GM23338 (cell line): ENCODE results near the gene PPP2R5E. TPM values are rescaled to one million over a fixed set of nuclear protein-coding genes. Genes with fewer than 3 reads are reported as not detected.

Experiments used
- ATAC-seq: fragments of 200-7000 bp; cut with Tn5 transposase; 3 replicates; pipeline ENCODE4 v1.9.1; 2020
- DNase-seq: peaks from one replicate; pipeline ENCODE4 v3.0.0-alpha.2; 2015; ENCODE audit warnings: low spot score
- H2AFZ ChIP-seq: fragments of 200-600 bp; sonication (generic); 2 replicates; pipeline ENCODE4 v1.8.0; 2016; ENCODE audit warnings: antibody characterized with exemption, mild to moderate bottlenecking, moderate library complexity
- H3F3A ChIP-seq: fragments of 200-600 bp; sonication (generic); replicated peaks from 2 replicates; pipeline ENCODE4 v1.8.0; 2017; ENCODE audit warnings: antibody characterized with exemption, mixed run types, low read depth
- H3K27ac ChIP-seq: fragments of 200-600 bp; sonication (generic); 2 replicates; pipeline ENCODE4 v1.6.1; 2016; ENCODE audit warnings: low read depth
- H3K27me3 ChIP-seq: fragments of 200-600 bp; sonication (generic); 2 replicates; pipeline ENCODE4 v1.8.0; 2016; ENCODE audit warnings: mild to moderate bottlenecking, mixed run types, moderate library complexity; ENCODE audit not compliant: insufficient read depth
- H3K36me3 ChIP-seq: fragments of 200-600 bp; sonication (generic); 2 replicates; pipeline ENCODE4 v1.8.0; 2016; ENCODE audit warnings: mild to moderate bottlenecking; ENCODE audit not compliant: insufficient read depth
- H3K4me1 ChIP-seq: fragments of 200-600 bp; sonication (generic); 2 replicates; pipeline ENCODE4 v1.8.0; 2016; ENCODE audit warnings: mild to moderate bottlenecking, moderate library complexity; ENCODE audit not compliant: insufficient read depth
- H3K4me2 ChIP-seq: fragments of 200-600 bp; sonication (generic); 2 replicates; pipeline ENCODE4 v1.7.1; 2017; ENCODE audit warnings: mixed run types
- H3K4me3 ChIP-seq: fragments of 200-600 bp; sonication (generic); 2 replicates; pipeline ENCODE4 v1.6.1; 2016; ENCODE audit warnings: mixed run types
- H3K79me2 ChIP-seq: fragments of 200-600 bp; sonication (generic); replicated peaks from 2 replicates; pipeline ENCODE4 v1.8.0; 2017; ENCODE audit warnings: mild to moderate bottlenecking; ENCODE audit not compliant: insufficient read depth
- H3K9me2 ChIP-seq: fragments of 200-600 bp; sonication (generic); 2 replicates; pipeline ENCODE4 v1.8.0; 2017; ENCODE audit not compliant: insufficient read depth
- H4K20me1 ChIP-seq: fragments of 200-600 bp; sonication (generic); replicated peaks from 2 replicates; pipeline ENCODE4 v1.8.0; 2017; ENCODE audit warnings: mild to moderate bottlenecking; ENCODE audit not compliant: insufficient read depth
- H3K27ac Mint-ChIP-seq: 2 replicates; pipeline ENCODE4 v1.8.0; 2020; ENCODE audit warnings: inconsistent platforms, mild to moderate bottlenecking, moderate library complexity, mixed read lengths
- H3K27me3 Mint-ChIP-seq: 3 replicates; pipeline ENCODE4 v1.8.0; 2022; ENCODE audit warnings: low read depth, mild to moderate bottlenecking, moderate library complexity, mixed read lengths, inconsistent platforms; ENCODE audit not compliant: insufficient read depth, poor library complexity
- H3K36me3 Mint-ChIP-seq: 3 replicates; pipeline ENCODE4 v1.8.0; 2021; ENCODE audit warnings: low read depth, mild to moderate bottlenecking, inconsistent platforms, moderate library complexity, mixed read lengths
- H3K4me1 Mint-ChIP-seq: 3 replicates; pipeline ENCODE4 v1.8.0; 2020; ENCODE audit warnings: mild to moderate bottlenecking, inconsistent platforms, mixed read lengths
- H3K4me3 Mint-ChIP-seq: 3 replicates; pipeline ENCODE4 v1.8.0; 2021; ENCODE audit warnings: moderate library complexity, mild to moderate bottlenecking, inconsistent platforms, mixed read lengths
- H3K9me3 Mint-ChIP-seq: 3 replicates; pipeline ENCODE4 v1.8.0; 2020; ENCODE audit warnings: moderate library complexity, mild to moderate bottlenecking, inconsistent platforms, mixed read lengths
- CREB1 ChIP-seq: fragments of 250-450 bp; sonication (Bioruptor Pico); IDR thresholded peaks from 2 replicates; pipeline ENCODE4 v1.5.0; 2020; ENCODE audit warnings: low read depth, mild to moderate bottlenecking, moderate library complexity
- CTCF ChIP-seq, 2 experiments: fragments of 200-600 bp in 1 of 2; sonication (generic) in 1 of 2; conservative IDR thresholded peaks; 2 replicates each; pipeline versions ENCODE4 v1.5.1 to v1.6.1; 2016 to 2017; ENCODE audit warnings: antibody characterized with exemption in 2 of 2, low read depth in 2 of 2, mild to moderate bottlenecking in 2 of 2, moderate library complexity in 1 of 2
- ETS1 ChIP-seq: IDR thresholded peaks from 2 replicates; pipeline ENCODE4 v1.6.1; 2016; ENCODE audit warnings: antibody characterized with exemption
- EZH2 ChIP-seq: fragments of 200-600 bp; sonication (generic); IDR thresholded peaks from one replicate; pipeline ENCODE4 v1.8.0; 2017; ENCODE audit warnings: antibody characterized with exemption, mild to moderate bottlenecking, low read depth; ENCODE audit not compliant: unreplicated experiment
- JUNB ChIP-seq: IDR thresholded peaks from one replicate; pipeline ENCODE4 v1.6.1; 2016; ENCODE audit warnings: antibody characterized with exemption; ENCODE audit not compliant: unreplicated experiment
- NANOG ChIP-seq: IDR thresholded peaks from 2 replicates; pipeline ENCODE4 v1.6.1; 2016; ENCODE audit warnings: antibody characterized with exemption, borderline replicate concordance
- POLR2AphosphoS5 ChIP-seq: IDR thresholded peaks from 2 replicates; pipeline ENCODE4 v1.6.1; 2016; ENCODE audit warnings: antibody characterized with exemption, low read depth
- REST ChIP-seq: IDR thresholded peaks from one replicate; pipeline ENCODE4 v1.6.1; 2018; ENCODE audit warnings: antibody characterized with exemption; ENCODE audit not compliant: unreplicated experiment
- STAT1 ChIP-seq: IDR thresholded peaks from one replicate; pipeline ENCODE4 v1.6.1; 2016; ENCODE audit warnings: antibody characterized with exemption; ENCODE audit not compliant: unreplicated experiment
- ZNF114 ChIP-seq: fragments of 250-450 bp; sonication (Bioruptor Pico); IDR thresholded peaks from 2 replicates; pipeline ENCODE4 v1.5.0; 2020; ENCODE audit warnings: mild to moderate bottlenecking, moderate library complexity
- ZNF331 ChIP-seq: fragments of 250-450 bp; sonication (Bioruptor Pico); IDR thresholded peaks from 2 replicates; pipeline ENCODE4 v1.5.0; 2020; ENCODE audit warnings: low read depth, mild to moderate bottlenecking, moderate library complexity
- ZNF462 ChIP-seq: fragments of 250-450 bp; sonication (Bioruptor Pico); IDR thresholded peaks from 2 replicates; pipeline ENCODE4 v1.5.0; 2020; ENCODE audit warnings: mild to moderate bottlenecking, moderate library complexity
- polyA plus RNA-seq: library from polyadenylated mRNA; unstranded; fragments of >200 nt; fragmentation: Nextera tagmentation; extraction: Ambion mirVana; gene quantifications from 2 replicates; pipeline ENCODE4 v1.2.1, GENCODE V29; 2016
- total RNA-seq: library from RNA; depleted of rRNA; stranded (reverse); fragments of >200 nt; shearing (Covaris generic); gene quantifications from 2 replicates; pipeline ENCODE4 v1.2.3, GENCODE V29; 2014

Gene PPP2R5E
- total and polyA plus RNA-seq, 2 experiments from 2014 or later: 40.9 to 45.5 TPM

GRCh38 chr14:63401646-63402045, 141.5 kb downstream of the PPP2R5E start (continued):
- no peak for TF ChIP-seq ETS1
- TF ChIP-seq POLR2AphosphoS5: no peak

- no peak for DNase-seq
- no peaks in the 10 kb centered on the region for H3F3A ChIP-seq
- no peaks in the 10 kb centered on the region for H3K9me2 ChIP-seq
- no peak overlapping the region for H2AFZ ChIP-seq
- H3K27ac ChIP-seq: no peak overlapping the region
- H4K20me1 ChIP-seq: no peaks in the 10 kb centered on the region
- H3K36me3 Mint-ChIP-seq: peaks cover 41% of the 10 kb centered on the region
- H3K79me2 ChIP-seq: peaks cover 20% of the 10 kb centered on the region
- H3K27me3 Mint-ChIP-seq: peaks cover 3% of the 10 kb centered on the region
- peaks cover 5% of the 10 kb centered on the region; the same call in 2 of the 3 replicates for H3K4me1 Mint-ChIP-seq
- H3K4me2 ChIP-seq: no peak overlapping the region
- H3K4me3 ChIP-seq: no peak overlapping the region
- no peaks in the 10 kb centered on the region for H3K27me3 ChIP-seq
- peaks cover 5% of the 10 kb centered on the region; the same call in 1 of the 3 replicates for H3K9me3 Mint-ChIP-seq
- H3K36me3 ChIP-seq: no peaks in the 10 kb centered on the region
- H3K27ac Mint-ChIP-seq: no peak overlapping the region
- H3K4me1 ChIP-seq: no peaks in the 10 kb centered on the region
- H3K4me3 Mint-ChIP-seq: no peak overlapping the region
- no peak for ATAC-seq
- TF ChIP-seq EZH2 (no peak), NANOG (no peak), CREB1 (CRISPR knock-in tag) (no peak), POLR2AphosphoS5 (no peak), STAT1 (no peak), CTCF (conservative IDR thresholded peaks at IDR 0.05; ENCODE audit: low read depth in 2 of 2) (no peak), JUNB (no peak), ZNF114 (no peak), ZNF462 (CRISPR knock-in tag) (no peak), REST (no peak), ETS1 (no peak), ZNF331 (no peak)
These were observed 144.2 kb downstream of the PPP2R5E start for GRCh38 chr14:63398952-63399351.
